Ishikawa (cell line): ENCODE data around the gene ZNF688.

Source experiments
- CEBPB ChIP-seq: IDR thresholded peaks from 2 replicates; pipeline ENCODE4 v1.6.1; 2012
- EP300 ChIP-seq: IDR thresholded peaks from 2 replicates; pipeline ENCODE4 v1.6.1; 2012; ENCODE audit warnings: borderline replicate concordance
- FOXM1 ChIP-seq: IDR thresholded peaks from 2 replicates; pipeline ENCODE4 v1.6.1; 2012; ENCODE audit warnings: low read depth, borderline replicate concordance
- MAX ChIP-seq: IDR thresholded peaks from 2 replicates; pipeline ENCODE4 v1.6.1; 2012
- NFIC ChIP-seq: IDR thresholded peaks from 2 replicates; pipeline ENCODE4 v1.6.1; 2012
- RAD21 ChIP-seq: IDR thresholded peaks from 2 replicates; pipeline ENCODE4 v1.6.1; 2012; ENCODE audit warnings: low read depth
- REST ChIP-seq: IDR thresholded peaks from 2 replicates; pipeline ENCODE4 v1.6.1; 2012; ENCODE audit warnings: low read depth, mild to moderate bottlenecking
- TAF1 ChIP-seq: IDR thresholded peaks from 2 replicates; pipeline ENCODE4 v1.6.1; 2012; ENCODE audit warnings: low read depth, mild to moderate bottlenecking
- TCF12 ChIP-seq: IDR thresholded peaks from 2 replicates; pipeline ENCODE4 v1.6.1; 2012; ENCODE audit warnings: low read depth
- TEAD4 ChIP-seq: IDR thresholded peaks from 2 replicates; pipeline ENCODE4 v1.6.1; 2012
- USF1 ChIP-seq: IDR thresholded peaks from 2 replicates; pipeline ENCODE4 v1.6.1; 2012
- YY1 ChIP-seq: IDR thresholded peaks from 2 replicates; pipeline ENCODE4 v1.6.1; 2012; ENCODE audit warnings: low read depth

- peak; percentile 62 for TF ChIP-seq TAF1
- peak; percentile 100 for TF ChIP-seq MAX
- TF ChIP-seq REST: no peak
- TF ChIP-seq RAD21: peak; percentile 22; the same call in 1 of the 2 replicates
- TF ChIP-seq EP300: no peak; the same call in 1 of the 2 replicates
- TF ChIP-seq FOXM1: peak; percentile 83
- peak; percentile 74 for TF ChIP-seq NFIC
- peak; percentile 67 for TF ChIP-seq USF1
- no peak for TF ChIP-seq CEBPB
- peak; percentile 99 for TF ChIP-seq YY1
- no peak for TF ChIP-seq TEAD4
- TF ChIP-seq TCF12: peak; percentile 77; the same call in 1 of the 2 replicates
Measured at GRCh38 chr16:30585400-30586191, 14.1 kb upstream of the ZNF688 start, which contains the start of gene ZNF785.
